ENCODE measurements around the gene ITGA3. TPM values are rescaled to one million over a fixed set of nuclear protein-coding genes. Genes with fewer than 3 reads are reported as not detected.
A peak's percentile ranks its signal among the peaks of the same experiment; 100 is the strongest.

Gene ITGA3
- total RNA-seq, 2 donors from 2014 or later = 16.6 to 21.7 TPM

- no peak overlapping the region for H3K9ac ChIP-seq (ENCODE audit: extremely low read depth, low read length, poor library complexity, severe bottlenecking)
- Mint-ChIP-seq H3K27me3 (ENCODE audit: insufficient read depth) (peaks cover 37% of the 10 kb centered on the region), H3K4me3 (peak overlapping the region; percentile 68), H3K27ac (no peak overlapping the region), H3K4me1 (peaks cover 46% of the 10 kb centered on the region), H3K36me3 (ENCODE audit: low read depth) (no peaks in the 10 kb centered on the region), H3K9me3 (no peaks in the 10 kb centered on the region)
- H3K4me3 ChIP-seq (ENCODE audit: low read length) = peak overlapping the region; percentile 84
- peaks cover 31% of the 10 kb centered on the region for H3K27me3 ChIP-seq (ENCODE audit: control insufficient read depth, insufficient read depth, low read length, poor library complexity, severe bottlenecking)
- peak; percentile 72 for TF ChIP-seq CTCF (conservative IDR thresholded peaks at IDR 0.05)
- no peaks in the 10 kb centered on the region for H3K36me3 ChIP-seq (ENCODE audit: control insufficient read depth, insufficient read depth, low read length)
- H3K27ac ChIP-seq (ENCODE audit: low read depth, low read length) = no peak overlapping the region
- peak; percentile 98 for DNase-seq
- H3K9me3 ChIP-seq (ENCODE audit: control insufficient read depth, low read length) = no peaks in the 10 kb centered on the region
- H3K4me1 ChIP-seq (ENCODE audit: control insufficient read depth, insufficient read depth, low read length) = peaks cover 16% of the 10 kb centered on the region
- 0% methylated on average over 21 to 64 of the region's 64 CpGs for WGBS, 2 experiments (ENCODE audit: insufficient coverage in 1 of 2, insufficient read length in 1 of 2)
Measured at GRCh38 chr17:50056217-50056960, 479 bp downstream of the ITGA3 start.

- H3K27ac ChIP-seq (ENCODE audit: low read depth, low read length) = no peak overlapping the region
- H3K4me3 Mint-ChIP-seq = peak overlapping the region; percentile 68
- H3K27me3 Mint-ChIP-seq (ENCODE audit: insufficient read depth) = peaks cover 37% of the 10 kb centered on the region
- DNase-seq = peak; percentile 85
- no peaks in the 10 kb centered on the region for H3K9me3 Mint-ChIP-seq
- H3K27ac Mint-ChIP-seq = no peak overlapping the region
- no peaks in the 10 kb centered on the region for H3K36me3 ChIP-seq (ENCODE audit: control insufficient read depth, insufficient read depth, low read length)
- peaks cover 40% of the 10 kb centered on the region for H3K4me1 Mint-ChIP-seq
- no peaks in the 10 kb centered on the region for H3K9me3 ChIP-seq (ENCODE audit: control insufficient read depth, low read length)
- peaks cover 31% of the 10 kb centered on the region for H3K27me3 ChIP-seq (ENCODE audit: control insufficient read depth, insufficient read depth, low read length, poor library complexity, severe bottlenecking)
- TF ChIP-seq CTCF (conservative IDR thresholded peaks at IDR 0.05) = no peak
- H3K9ac ChIP-seq (ENCODE audit: extremely low read depth, low read length, poor library complexity, severe bottlenecking) = no peak overlapping the region
- no peaks in the 10 kb centered on the region for H3K36me3 Mint-ChIP-seq (ENCODE audit: low read depth)
- WGBS, 2 experiments (ENCODE audit: insufficient coverage in 1 of 2, insufficient read length in 1 of 2) = 28 to 29% methylated on average over 5 to 15 of the region's 15 CpGs
- peaks cover 16% of the 10 kb centered on the region for H3K4me1 ChIP-seq (ENCODE audit: control insufficient read depth, insufficient read depth, low read length)
- peak overlapping the region; percentile 84 for H3K4me3 ChIP-seq (ENCODE audit: low read length)
Measured at GRCh38 chr17:50056961-50057330, 1.0 kb downstream of the ITGA3 start.

- Mint-ChIP-seq H3K27ac (no peak overlapping the region), H3K36me3 (ENCODE audit: low read depth) (no peaks in the 10 kb centered on the region), H3K27me3 (ENCODE audit: insufficient read depth) (peaks cover 38% of the 10 kb centered on the region), H3K9me3 (no peaks in the 10 kb centered on the region), H3K4me1 (peaks cover 34% of the 10 kb centered on the region), H3K4me3 (peak overlapping the region; percentile 68)
- peaks cover 31% of the 10 kb centered on the region for H3K27me3 ChIP-seq (ENCODE audit: control insufficient read depth, insufficient read depth, low read length, poor library complexity, severe bottlenecking)
- H3K9ac ChIP-seq (ENCODE audit: extremely low read depth, low read length, poor library complexity, severe bottlenecking) = no peak overlapping the region
- H3K9me3 ChIP-seq (ENCODE audit: control insufficient read depth, low read length) = no peaks in the 10 kb centered on the region
- peak; percentile 51 for DNase-seq
- 93% methylated on average over 9 of the region's 9 CpGs for WGBS, 2 experiments (ENCODE audit: insufficient coverage in 1 of 2, insufficient read length in 1 of 2)
- H3K4me1 ChIP-seq (ENCODE audit: control insufficient read depth, insufficient read depth, low read length) = peaks cover 12% of the 10 kb centered on the region
- H3K27ac ChIP-seq (ENCODE audit: low read depth, low read length) = no peak overlapping the region
- H3K4me3 ChIP-seq (ENCODE audit: low read length) = peak overlapping the region; percentile 84
- H3K36me3 ChIP-seq (ENCODE audit: control insufficient read depth, insufficient read depth, low read length) = no peaks in the 10 kb centered on the region
- no peak for TF ChIP-seq CTCF (conservative IDR thresholded peaks at IDR 0.05)
Measured at GRCh38 chr17:50057521-50057991, 1.6 kb downstream of the ITGA3 start.

Data from endodermal cell (in vitro differentiated cells).